Measurements from ENCODE around the gene CAPN12.
"Not testable (repeated sequence)": the region's sequence is repeated elsewhere in the genome, so short reads cannot be mapped to it uniquely, and the experiment has no call there.

Gene CAPN12

DNA sequence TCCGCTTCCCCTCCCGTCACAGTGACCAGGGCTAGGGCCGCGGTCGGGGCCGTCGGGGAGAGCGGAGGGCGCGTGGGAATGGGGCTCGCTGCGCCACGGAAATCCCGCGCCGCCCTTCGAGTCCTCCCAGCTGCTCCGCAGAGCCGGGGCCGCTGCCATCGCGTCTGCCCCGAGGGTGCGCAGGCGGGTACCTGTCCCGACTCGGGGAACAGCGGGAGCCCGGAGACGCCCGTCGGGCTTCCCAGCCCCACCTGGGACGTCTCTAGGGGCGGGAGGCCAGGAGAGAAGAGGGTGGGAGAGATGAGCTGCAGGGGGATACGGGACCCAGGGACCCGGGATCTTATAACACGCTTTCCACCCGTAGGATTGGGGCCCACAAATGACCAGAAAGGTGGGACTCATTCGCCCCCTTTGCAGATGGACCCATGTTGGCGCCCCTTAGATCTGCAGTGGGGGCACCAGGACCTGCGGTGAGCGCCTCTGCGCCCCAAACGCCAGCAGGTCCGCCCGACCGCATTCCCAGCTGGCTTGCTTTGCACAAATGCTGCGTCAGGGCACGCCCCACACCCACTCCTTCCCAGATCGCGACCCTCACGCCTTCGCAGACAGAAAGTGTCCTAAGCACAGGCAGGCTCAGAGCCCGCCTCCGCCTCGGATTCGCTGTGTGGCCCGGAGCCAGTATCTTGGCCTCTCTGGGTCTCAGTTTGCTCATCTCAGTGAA lies 26.1 kb upstream of the CAPN12 start:
- DNase-seq: not testable (repeated sequence)

DNA sequence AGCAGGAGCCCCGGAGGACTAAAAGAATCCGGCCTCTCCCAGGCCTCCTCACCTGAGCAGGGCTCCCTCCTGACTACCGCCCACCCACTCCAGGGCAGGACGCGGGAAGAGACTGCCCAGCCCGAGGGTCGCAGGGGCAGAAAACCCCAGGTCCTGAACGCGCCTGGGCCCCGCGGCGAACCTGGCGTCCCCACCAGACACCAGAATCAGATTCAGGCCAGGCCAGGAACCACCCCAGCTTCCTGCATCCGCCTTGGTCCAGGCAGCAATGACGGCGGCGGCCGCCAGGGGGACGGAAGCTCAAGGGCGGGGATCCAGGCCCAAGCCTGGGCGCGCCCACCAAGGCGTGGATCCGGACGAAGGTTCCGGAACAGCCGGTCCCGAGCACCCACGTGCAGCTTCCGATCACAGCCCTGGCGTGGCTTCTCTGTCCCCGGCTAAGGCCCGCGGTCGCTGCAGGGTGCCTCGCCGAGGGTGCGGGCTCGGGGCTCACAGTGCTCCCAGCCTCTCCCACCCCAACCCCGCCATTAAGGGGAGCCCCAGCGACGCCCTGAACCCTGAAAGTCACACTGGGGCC lies 25.4 kb upstream of the CAPN12 start:
- peak; percentile 89 for DNase-seq

DNA sequence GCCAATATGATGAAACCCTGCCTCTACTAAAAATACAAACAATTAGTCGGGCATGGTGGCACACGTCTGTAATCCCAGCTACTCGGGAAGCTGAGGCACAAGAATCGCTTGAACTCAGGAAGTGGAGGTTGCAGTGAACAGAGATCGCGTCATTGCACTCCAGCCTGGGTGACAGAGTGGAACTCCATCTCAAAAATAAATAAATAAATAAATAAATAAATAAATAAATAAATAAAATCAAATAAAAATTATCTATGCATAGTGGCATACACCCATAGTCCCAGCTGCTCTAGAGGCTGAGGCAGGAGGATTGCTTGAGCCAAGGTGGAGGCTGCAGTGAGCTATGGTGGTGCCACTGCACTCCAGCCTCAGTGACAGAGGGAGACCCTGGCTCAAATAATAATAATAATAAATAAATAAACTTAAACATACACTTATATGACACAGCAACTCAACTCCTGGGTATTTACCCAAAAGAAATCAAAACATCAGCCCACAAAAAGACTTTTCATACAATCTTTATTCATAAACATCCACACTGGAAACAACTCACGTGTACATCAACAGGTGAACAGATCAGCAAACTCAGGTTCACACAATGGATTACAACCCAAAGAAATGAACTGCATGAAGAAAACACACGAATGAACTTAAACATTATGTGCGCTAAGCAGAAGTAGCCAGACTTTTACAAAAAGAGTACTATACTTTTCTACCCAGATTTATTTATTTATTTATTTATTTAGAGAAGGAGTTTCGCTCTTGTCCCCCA lies 22.2 kb upstream of the CAPN12 start:
- DNase-seq: no peak

DNA sequence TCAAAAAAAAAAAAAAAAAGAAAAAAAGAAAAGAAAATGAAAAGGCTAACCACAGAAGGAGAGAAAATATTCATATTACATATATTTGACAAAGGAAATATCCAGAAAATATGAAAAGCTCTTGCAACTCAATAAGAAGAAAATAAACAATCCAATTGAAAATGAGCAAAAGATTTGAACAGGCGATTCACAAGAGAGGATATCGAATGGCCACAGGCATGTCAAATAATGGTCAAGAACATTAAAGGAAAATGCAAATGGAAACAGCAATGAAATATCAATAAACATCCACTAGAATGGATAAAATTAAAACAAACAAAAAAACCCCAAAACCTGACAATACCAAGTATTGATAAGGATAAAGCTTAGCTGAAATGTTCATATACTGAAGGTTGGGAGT lies 20.9 kb upstream of the CAPN12 start:
- no peak for DNase-seq

DNA sequence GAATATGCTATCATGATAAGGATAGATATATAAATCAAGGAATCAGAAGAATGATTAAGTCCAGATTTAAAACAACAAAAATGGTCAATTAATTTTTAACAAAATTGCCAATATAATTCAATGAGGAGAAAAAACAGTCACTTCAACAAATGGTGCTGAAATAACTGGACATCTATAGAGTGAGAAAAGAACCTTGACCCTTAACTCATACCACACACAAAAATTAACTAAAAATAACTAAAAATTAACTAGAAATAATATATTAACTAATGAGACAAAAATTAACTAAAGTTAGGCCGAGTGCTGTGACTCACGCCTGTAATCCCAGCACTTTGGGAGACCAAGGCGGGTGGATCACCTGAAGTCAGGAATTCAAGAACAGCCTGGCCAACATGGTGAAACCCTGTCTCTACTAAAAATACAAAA lies 19.5 kb upstream of the CAPN12 start:
- DNase-seq: no peak

DNA sequence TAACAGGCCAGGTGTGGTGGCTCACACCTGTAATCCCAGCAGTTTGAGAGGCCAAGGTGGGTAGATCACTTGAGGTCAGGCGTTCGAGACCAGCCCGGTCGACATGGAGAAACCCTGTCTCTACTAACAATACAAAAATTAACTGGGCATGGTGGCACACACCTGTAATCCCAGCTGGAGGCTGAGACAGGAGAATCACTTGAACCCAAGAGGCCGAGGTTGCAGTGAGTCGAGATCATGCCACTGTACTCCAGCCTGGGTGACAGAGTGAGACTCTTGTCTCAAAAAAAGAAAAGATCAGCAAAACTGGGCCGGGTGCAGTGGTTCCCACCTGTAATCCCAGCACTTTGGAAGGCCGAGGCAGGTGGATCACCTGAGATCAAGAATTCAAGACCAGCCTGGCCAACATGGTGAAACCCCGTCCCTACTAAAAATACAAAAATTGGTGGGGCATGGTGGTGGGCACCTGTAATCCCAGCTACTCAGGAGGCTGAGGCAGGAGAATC lies 17.7 kb upstream of the CAPN12 start:
- not testable (repeated sequence) for DNase-seq

DNA sequence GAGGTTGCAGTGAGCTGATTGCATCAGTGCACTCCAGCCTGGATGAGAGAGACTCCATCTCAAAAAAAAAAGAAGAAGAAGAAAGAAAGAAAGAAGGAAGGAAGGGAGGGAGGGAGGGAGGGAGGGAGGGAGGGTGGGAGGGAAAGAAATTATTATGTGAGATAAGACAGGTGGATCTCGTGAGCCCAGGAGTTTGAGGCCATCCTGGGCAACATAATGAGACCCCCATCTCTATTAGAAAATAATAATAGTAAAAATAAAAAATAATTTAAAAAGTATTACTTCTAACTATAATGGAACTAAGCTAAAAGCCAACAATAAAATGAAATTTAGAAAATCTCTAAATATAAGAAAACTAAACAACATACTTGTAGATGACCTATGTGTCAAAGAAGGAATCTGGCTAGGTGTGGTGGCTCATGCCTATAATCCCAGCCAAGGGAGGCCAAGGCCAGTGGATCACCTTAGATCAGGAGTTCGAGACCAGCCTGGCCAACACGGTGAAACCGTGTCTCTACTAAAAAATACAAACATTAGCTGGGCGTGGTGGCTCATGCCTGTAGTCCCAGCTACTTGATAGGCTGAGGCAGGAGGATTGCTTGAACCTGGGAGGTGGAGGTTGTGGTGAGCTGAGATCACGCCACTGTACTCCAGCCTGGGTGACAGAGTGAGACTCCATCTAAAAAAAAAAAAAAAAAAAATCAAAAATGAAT lies 16.7 kb upstream of the CAPN12 start:
- not testable (repeated sequence) for DNase-seq

DNA sequence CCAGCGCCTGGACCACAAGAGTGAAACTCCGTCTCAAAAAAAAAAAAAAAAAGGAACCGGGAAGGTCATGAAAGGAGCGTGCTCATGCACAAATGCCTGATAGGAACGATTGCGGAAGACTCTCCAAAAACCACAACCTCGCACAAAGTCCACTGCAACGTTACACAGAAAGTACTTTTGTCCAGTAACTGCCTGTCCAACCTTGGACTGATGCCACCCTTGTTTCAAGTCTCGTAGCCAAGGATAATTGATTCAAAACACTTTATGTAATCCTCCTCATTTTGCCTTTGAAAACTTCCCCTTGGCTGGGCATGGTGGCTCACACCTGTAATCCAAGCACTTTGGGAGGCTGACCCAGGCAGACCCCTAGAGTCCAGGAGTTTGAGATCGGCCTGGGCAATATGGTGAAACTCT lies 15.3 kb upstream of the CAPN12 start:
- DNase-seq: no peak

DNA sequence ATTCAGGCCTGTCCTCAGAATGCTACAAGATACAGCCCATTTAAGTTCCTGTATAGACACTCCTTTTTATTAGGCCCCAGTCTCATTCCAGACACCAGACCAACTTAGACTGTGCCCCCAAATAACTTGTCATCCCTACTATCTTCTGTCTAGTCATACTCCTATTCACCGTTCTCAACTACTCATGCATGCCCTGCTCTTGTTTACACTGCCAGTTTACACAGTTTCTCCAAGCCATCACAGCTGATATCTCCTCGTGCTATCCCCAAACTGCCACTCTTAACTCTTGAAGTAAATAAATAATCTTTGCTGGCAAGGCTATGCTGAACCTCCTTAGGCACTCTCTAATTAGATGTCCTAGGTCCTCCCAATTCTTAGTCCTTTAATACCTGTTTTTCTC lies 9.9 kb upstream of the CAPN12 start:
- not testable (repeated sequence) for DNase-seq

DNA sequence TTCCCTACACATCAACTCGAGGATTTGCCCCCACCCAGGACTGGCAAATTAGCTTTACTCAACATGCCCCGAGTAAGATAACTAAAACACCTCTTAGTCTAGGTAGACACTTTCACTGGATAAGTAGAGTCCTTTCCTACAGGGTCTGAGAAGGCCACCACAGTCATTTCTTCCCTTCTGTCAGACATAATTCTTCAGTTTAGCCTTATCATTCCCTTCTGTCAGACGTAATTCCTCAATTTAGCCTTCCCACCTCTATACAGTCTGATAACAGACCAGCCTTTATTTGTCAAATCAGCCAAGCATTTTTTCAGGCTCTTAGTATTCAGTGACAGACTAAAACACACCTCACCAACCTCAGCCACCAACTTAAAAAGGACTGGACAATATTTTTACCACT lies 9.5 kb upstream of the CAPN12 start:
- not testable (repeated sequence) for DNase-seq

DNA sequence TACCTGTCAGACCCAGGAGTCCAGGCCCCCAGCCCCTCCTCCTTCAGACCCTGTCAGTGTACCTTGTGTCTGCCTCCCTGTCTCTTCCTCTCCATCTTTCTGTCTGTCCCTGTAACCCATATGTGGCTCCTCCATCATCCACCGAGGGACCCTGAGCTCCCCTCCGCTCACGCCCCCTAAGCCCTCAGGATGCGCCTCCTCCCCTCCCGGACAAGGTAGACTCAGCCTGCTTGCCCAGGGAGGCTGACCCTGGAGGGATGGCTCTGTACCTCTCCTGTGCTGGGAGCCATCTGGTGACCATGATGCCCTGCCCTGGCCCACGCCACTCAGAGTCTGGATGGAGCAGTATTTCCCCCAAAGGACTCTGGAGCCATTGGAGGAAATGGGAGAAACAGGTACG lies 1.0 kb upstream of the CAPN12 start:
- DNase-seq: no peak

DNA sequence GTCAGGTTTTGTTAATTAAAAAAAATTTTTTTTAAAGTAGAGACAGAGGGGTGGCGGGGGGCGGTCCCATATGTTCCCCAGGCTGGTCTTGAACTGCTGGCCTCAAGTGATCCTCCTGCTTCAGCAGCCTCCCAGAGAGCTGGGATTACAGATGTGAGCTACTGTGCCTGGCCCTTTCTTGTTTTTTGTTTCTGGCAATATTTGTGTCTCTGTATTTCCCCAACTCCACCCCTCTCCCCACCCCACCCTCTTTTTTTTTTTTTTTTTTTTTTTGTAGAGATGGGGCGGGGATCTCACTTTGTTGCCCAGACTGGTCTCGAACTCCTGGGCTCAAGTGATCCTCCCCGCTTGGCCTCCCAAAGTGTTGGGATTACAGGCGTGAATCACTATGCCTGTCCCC lies 600 bp upstream of the CAPN12 start:
- no peak for DNase-seq

DNA sequence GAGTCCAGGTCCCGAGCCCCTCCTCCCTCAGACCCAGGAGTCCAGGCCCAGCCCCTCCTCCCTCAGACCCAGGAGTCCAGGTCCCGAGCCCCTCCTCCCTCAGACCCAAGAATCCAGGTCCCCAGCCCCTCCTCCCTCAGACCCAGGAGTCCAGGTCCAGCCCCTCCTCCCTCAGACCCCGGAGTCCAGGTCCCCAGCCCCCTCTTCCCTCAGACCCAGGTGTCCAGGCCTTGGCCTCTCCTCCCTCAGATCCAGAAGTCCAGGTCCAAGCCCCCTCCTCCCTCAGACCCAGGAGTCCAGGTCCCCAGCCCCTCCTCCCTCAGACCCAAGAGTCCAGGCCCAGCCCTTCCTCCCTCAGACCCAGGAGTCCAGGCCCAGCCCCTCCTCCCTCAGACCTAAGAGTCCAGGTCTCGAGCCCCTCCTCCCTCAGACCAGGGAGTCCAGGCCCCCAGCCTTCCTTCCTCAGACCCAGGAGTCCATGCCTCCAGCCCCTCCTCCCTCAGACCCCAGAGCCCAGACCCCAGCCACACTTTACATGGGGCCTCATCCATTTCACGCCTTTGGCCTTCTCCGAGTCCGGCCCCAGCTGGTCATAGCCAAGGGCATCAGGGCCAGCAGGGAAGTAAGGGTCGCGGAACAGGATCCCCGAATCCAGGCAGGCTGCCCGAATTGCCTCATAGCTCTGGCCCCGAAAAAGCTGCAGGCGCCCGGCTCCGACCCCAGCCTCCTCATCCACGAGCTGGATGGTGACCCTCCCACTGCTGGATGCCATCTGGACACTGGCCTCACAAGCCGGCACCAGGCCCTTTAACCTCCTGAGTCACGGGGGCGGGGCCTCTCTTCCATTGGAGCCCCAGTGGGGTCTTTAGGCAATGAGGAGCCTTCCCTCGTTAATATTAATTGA lies 628 bp downstream of the CAPN12 start:
- DNase-seq: no peak

DNA sequence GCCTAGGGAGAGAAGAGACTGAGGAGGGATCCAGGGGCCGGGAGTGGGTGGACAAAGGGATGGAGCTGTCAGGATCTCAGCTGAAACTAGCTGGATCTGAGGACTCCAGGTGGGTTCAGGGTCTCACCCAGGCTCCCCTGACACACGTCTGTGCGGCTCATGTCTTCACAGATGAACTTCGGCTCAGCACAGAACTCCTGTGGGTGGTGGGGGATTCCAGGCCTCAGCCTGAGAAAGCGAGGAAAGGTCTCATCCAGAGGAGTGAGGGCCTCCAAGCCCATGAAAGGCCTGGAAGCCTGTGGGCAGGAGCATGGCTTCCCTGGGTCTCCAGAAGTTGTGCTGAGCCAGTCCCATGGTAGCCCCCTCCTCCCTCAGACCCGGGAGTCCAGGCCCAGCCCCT lies 1.4 kb downstream of the CAPN12 start:
- no peak for DNase-seq

DNA sequence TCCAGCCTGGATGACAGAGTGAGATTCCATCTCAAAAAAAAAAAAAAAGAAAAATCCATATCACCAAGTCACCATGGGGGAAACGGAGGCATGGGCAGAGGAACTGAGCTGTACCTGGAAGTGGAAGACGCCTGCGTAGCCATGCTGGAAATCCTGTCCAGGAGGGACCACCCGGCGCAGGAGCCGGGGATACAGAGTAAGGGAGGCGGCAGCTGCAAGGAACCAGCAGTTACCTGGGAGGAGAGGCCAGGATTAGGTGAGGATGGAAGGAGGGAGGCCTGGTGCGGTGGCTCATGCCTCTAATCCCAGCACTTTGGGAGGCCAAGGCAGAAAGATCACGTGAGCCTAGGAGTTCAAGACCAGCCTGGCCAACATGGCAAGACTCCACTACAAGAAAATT lies 2.0 kb downstream of the CAPN12 start:
- DNase-seq: no peak

DNA sequence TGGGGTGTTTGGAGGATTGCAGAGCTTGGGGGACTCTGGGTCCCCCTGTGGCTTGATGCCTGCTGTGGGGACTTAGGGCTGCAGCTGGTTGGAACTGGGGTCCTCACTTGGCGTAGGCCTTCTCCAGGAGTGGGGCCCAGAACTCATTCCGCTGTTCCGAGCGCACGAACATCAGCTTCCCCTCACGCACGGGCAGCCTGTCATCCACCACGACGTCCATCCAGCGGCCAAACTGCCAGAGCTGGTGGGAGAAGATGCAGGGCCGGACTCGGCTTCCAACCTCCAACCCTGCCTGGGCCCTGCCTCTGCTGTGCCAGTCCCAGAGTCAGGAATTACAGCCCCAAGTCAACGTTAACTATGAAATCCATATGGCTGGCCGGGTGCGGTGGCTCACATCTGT lies 2.6 kb downstream of the CAPN12 start:
- DNase-seq: no peak

DNA sequence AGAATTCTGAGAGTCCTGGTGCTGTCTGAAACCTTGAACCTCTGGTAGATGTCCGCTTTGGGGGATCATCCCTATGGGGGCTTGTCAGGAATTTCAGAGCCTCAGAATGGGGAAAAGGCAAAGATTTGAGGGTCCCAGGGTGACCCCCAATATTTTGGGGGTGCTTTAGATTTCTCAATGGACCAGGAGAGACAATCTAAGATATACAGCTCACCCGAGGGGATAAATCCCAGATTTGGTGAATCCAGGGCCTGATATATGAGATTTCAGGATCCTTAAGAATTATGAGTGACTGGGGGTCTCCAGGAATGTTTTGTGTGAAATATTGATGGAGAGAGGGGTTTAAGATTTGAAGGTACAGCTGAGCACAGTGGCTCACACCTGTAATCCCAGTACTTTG lies 3.3 kb downstream of the CAPN12 start:
- DNase-seq: no peak

DNA sequence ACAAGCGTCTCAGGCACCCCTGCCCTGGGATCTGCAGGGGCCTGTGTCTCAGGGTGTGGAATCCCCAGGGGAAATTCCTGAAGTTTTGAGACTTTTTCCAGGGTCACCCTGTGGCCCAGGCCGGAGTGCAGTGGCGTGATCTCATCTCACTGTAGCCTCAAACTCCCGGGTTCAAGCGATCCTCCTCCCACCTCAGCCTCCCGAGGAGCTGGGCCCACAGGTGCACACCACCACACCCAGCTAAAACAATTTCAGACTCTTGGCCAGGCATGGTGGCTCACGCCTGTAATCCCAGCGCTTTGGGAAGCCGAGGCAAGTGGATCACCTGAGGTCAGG lies 4.0 kb downstream of the CAPN12 start:
- DNase-seq: no peak

DNA sequence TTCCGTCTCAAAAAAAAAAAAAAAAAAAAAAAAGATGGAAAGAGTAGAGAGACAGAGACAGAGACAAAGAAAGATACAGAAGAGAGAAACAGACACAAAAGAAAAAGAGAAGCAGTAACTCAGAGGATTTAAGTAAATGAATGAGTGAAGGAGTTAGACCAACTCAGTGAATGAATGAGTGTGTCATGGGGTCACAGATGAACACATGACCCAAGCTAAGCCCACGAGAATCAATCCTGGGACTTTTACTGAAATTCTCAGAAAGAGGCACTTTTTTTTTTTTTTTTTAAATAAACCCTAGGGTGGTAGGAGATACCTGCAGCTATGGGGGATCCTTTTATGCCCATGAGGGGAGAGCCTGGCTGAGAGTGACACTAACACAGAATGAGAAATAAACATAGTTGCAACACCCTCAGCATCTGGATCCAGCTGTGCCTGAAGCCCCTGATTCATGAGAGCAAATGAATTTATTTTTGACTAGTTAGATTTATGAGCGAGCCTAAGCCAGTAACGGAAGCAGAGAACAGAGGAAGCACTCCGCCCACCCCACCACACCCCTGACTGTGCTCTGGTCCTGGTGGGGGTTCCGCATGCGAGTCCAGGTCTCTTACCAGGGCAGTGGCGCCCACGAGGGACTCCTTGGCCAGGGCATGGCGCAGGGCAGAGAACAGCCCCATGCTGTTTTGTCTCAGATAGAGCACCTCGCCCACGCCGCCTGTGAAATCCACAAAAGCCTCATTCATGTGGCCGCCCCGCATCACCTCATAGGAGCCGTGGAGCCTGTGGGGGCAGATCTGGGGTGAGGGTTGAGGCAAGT lies 4.6 kb downstream of the CAPN12 start:
- DNase-seq: peak; percentile 24

DNA sequence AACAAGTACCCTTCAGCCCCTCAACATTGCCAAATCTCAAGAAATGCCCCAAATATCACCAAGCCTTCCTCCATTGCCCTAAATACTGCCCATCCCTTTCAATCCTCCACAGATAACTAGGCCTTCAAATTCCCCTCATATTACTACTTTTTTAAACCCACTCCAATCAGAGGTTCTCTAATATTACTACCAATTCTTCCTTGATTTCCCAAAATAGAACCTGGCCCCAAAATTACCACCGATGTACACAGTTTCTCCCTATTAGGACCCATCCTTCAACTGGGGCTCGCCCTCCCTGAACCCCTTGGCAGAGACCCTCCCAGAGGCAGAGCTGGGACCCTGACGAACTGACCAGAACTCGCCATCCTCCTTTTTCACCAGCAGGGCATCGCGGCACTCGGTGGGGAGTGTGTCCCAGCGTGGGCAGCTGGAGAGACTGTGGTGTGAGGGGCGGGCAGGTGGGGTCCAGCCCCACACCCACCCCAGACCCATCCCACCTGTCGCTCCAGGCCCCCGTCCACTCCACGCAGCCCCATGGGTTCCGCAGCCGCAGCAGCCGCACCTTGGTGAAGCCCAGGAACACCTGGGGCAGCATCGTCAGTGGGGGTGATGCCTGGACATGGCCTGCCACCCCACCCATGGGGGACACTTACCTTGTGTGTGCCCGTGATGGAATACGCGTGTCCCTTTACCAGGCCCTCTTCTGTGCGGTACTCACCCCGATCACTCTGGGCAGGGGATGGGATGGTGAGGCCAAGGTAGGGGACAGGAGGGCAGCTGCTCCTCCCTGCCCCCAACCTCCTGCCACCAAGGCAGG lies 6.1 kb downstream of the CAPN12 start:
- DNase-seq: no peak
